Breast epithelium (tissue), 3 donors: ENCODE results near the gene PSME2.

Experiments
- CTCF ChIP-seq, 3 donors: fragments of 450-650 bp; IDR thresholded peaks; one replicate each; pipeline ENCODE4 v1.5.1; 2016 to 2017; ENCODE audit warnings: antibody characterized with exemption in 3 of 3, mild to moderate bottlenecking in 3 of 3, moderate library complexity in 3 of 3
- POLR2AphosphoS5 ChIP-seq, 3 donors: sonication (generic); formaldehyde crosslinking; IDR thresholded peaks; one replicate each; pipeline ENCODE4 v1.6.1; 2017; ENCODE audit warnings: antibody characterized with exemption in 3 of 3

GRCh38 chr14:24172871-24173281 lies 26.5 kb upstream of the PSME2 start:
- no peak for TF ChIP-seq CTCF (IDR thresholded peaks at IDR 0.05)
- TF ChIP-seq POLR2AphosphoS5 (IDR thresholded peaks at IDR 0.05) = no peak
